AG10803 (cell line): ENCODE measurements around the gene ORMDL1.

Experiments
- DNase-seq: peaks from one replicate; pipeline ENCODE4 v3.0.0; 2010; ENCODE audit warnings: low read depth
- H3K4me3 ChIP-seq: 2 replicates; pipeline ENCODE4 v1.5.1; 2011; ENCODE audit warnings: mild to moderate bottlenecking, low read length, control low read depth
- CTCF ChIP-seq: conservative IDR thresholded peaks from 2 replicates; pipeline ENCODE4 v1.5.1; 2011; ENCODE audit warnings: mild to moderate bottlenecking, low read length, control low read depth, inconsistent platforms

Gene ORMDL1

GRCh38 chr2:189819297-189819704, 35.2 kb upstream of the ORMDL1 start:
- no peak for TF ChIP-seq CTCF
- H3K4me3 ChIP-seq, result no peak overlapping the region
- peak; percentile 81 for DNase-seq

GRCh38 chr2:189818249-189819038, 34.3 kb upstream of the ORMDL1 start:
- H3K4me3 ChIP-seq, result no peak overlapping the region
- no peak for TF ChIP-seq CTCF
- no peak for DNase-seq

GRCh38 chr2:189803431-189803830, 19.3 kb upstream of the ORMDL1 start:
- DNase-seq, result no peak
- H3K4me3 ChIP-seq, result no peak overlapping the region
- TF ChIP-seq CTCF, result no peak

- DNase-seq, result no peak
- no peak for TF ChIP-seq CTCF
- no peak overlapping the region for H3K4me3 ChIP-seq
These were observed 18.3 kb upstream of the ORMDL1 start for GRCh38 chr2:189802396-189802912.

GRCh38 chr2:189799531-189799930, 15.4 kb upstream of the ORMDL1 start:
- no peak overlapping the region for H3K4me3 ChIP-seq
- DNase-seq, result peak; percentile 69
- no peak for TF ChIP-seq CTCF

GRCh38 chr2:189799030-189799331, 14.8 kb upstream of the ORMDL1 start:
- H3K4me3 ChIP-seq, result no peak overlapping the region
- TF ChIP-seq CTCF, result no peak
- DNase-seq, result no peak

GRCh38 chr2:189798312-189799029, 14.3 kb upstream of the ORMDL1 start:
- no peak overlapping the region for H3K4me3 ChIP-seq
- peak; percentile 70 for TF ChIP-seq CTCF
- DNase-seq, result peak; percentile 71
